Memory B cell (primary cell): ENCODE data around the gene LMOD3.

Experiments
- ATAC-seq: fragments of 150-1000 bp; cut with Tn5 transposase; 2 replicates; pipeline ENCODE4 v1.10.0; 2021; ENCODE audit warnings: low read depth, mild to moderate bottlenecking, moderate library complexity
- DNase-seq, 2 donors: peaks; one replicate each; pipeline ENCODE4 v3.0.0; 2022; ENCODE audit warnings: low spot score in 2 of 2
- H3K27ac Mint-ChIP-seq: one replicate; pipeline ENCODE4 v1.8.0; 2022; ENCODE audit warnings: mild to moderate bottlenecking, moderate library complexity, mixed read lengths
- H3K27me3 Mint-ChIP-seq: one replicate; pipeline ENCODE4 v1.8.0; 2022; ENCODE audit warnings: mixed read lengths
- H3K36me3 Mint-ChIP-seq: one replicate; pipeline ENCODE4 v1.8.0; 2022; ENCODE audit warnings: mild to moderate bottlenecking, mixed read lengths
- H3K4me1 Mint-ChIP-seq: one replicate; pipeline ENCODE4 v1.8.0; 2022; ENCODE audit warnings: mixed read lengths
- H3K4me3 Mint-ChIP-seq: one replicate; pipeline ENCODE4 v1.8.0; 2022; ENCODE audit warnings: mild to moderate bottlenecking, moderate library complexity, mixed read lengths
- H3K9me3 Mint-ChIP-seq: one replicate; pipeline ENCODE4 v1.8.0; 2022; ENCODE audit warnings: mixed read lengths

The LMOD3 gene

DNA sequence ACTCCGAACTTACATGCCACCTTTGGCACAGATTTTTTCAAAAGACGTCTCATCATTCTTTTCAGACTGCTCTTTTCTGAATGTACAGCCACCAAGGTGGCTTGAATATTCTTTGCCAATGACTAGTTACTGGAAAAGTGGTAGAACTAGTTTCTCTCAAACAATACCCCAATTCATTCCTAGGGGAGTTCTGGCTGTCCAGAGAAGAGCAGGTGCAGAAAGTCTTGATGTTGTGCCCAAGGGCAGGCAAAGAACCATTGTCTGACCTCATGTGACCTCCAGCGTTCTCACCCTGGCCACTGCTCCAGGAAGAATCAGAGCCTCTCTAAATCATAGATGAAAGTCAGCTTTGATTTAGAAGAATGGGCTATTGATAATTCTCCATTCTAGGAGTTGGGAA is 5.5 kb downstream of the LMOD3 start:
- no peak overlapping the region for H3K27ac Mint-ChIP-seq
- ATAC-seq (no peak), DNase-seq (no peak)
- H3K27me3 Mint-ChIP-seq = peaks cover 2% of the 10 kb centered on the region
- peaks cover 3% of the 10 kb centered on the region for H3K4me1 Mint-ChIP-seq
- no peaks in the 10 kb centered on the region for H3K9me3 Mint-ChIP-seq
- no peak overlapping the region for H3K4me3 Mint-ChIP-seq
- H3K36me3 Mint-ChIP-seq = no peaks in the 10 kb centered on the region

DNA sequence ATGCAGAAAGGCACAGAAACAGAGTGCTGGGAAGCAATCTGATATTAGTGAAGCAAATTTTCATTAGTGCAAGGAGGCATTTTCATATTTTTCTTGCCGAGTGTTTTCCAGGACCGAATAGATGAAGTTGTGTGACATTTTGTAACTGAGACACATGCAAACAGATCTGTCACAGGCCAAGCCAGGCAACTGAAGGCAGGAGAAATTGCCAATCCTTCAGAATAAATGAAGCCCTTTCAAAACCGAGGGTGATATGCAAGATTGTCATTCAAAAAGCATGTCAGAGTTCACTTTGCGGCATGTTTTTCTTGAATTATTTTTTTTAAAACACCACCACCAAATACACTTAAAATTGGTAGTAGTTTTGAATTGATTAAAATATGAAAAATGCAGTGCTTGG is 6.2 kb downstream of the LMOD3 start:
- H3K4me3 Mint-ChIP-seq = no peak overlapping the region
- peaks cover 3% of the 10 kb centered on the region for H3K4me1 Mint-ChIP-seq

DNA sequence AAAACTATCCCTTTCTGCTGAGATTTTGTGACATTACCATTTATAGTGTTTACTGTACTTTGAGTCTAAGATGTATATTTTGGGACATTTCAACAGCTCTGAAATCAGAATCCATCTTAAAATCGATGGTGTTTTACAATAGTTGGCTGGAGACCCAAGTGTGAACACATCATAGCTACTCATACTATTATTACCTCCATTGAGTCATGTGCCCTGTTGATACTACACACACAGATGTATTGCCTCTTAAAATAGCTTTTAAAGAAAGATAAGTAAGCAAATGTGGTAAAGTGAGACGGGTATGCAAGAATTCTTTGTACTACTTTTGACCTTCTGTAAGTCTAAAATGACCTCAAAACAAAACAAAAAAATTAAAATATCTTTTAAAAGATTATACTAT is 6.7 kb downstream of the LMOD3 start:
- H3K27me3 Mint-ChIP-seq = peaks cover 2% of the 10 kb centered on the region
- peaks cover 7% of the 10 kb centered on the region for H3K4me1 Mint-ChIP-seq
- no peak overlapping the region for H3K27ac Mint-ChIP-seq
- DNase-seq = no peak
- no peaks in the 10 kb centered on the region for H3K36me3 Mint-ChIP-seq
- ATAC-seq = no peak
- no peak overlapping the region for H3K4me3 Mint-ChIP-seq
- H3K9me3 Mint-ChIP-seq = no peaks in the 10 kb centered on the region

More for the DNA sequence above, 6.2 kb downstream of the LMOD3 start:
- ATAC-seq (no peak), DNase-seq (no peak)
- no peaks in the 10 kb centered on the region for H3K36me3 Mint-ChIP-seq
- peaks cover 2% of the 10 kb centered on the region for H3K27me3 Mint-ChIP-seq
- no peaks in the 10 kb centered on the region for H3K9me3 Mint-ChIP-seq
- no peak overlapping the region for H3K27ac Mint-ChIP-seq

DNA sequence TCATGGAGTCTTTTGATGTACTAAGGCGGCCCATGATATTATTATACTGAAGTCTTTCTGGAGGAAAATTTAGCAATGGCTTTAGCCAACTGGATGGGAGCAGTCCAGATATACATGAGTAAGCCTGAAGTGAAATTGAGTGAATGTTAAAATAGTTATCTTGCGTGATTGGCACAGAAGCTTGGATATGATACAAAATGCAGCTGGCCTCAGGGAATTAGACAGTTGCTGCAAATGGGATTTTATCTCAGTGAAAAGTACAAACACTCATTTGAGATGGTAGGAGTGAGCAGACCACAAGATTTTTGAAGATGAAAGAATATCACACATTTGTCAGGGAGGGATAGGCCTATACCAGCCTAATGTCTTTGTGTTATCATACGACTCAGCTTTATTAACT is 8.9 kb downstream of the LMOD3 start:
- no peak overlapping the region for H3K4me3 Mint-ChIP-seq
- DNase-seq (no peak), ATAC-seq (no peak)
- H3K9me3 Mint-ChIP-seq = no peaks in the 10 kb centered on the region
- no peaks in the 10 kb centered on the region for H3K36me3 Mint-ChIP-seq
- peak overlapping the region; percentile 3 for H3K27ac Mint-ChIP-seq
- H3K4me1 Mint-ChIP-seq = peaks cover 7% of the 10 kb centered on the region
- no peaks in the 10 kb centered on the region for H3K27me3 Mint-ChIP-seq

DNA sequence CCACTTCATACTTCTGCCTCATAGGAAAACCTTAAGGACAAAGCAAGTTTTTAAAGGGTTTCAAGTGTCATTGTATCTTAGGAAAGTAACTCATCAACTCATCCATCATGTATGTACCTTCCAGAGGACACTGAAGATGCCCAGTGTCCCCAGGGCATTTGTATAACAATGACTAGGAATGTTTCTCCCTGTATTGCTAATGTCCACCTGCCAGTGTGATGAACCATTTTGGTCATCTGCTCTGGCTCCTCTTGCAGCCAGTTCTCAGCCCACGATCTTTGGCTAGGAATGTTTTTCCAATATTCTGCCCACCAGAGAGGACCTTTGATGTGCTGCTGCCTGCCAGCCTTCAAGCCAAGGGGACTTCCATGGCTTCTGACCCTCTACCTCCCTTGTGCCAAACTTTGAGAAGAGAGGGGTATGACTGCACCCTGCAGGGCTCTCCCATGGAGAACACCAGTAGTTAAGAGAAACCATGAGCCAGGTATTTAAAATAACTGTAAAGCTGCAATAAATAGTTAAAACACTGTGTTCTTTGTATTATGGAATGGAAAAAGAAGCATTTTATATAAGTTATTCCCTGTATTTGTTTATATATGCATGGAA is 11.4 kb downstream of the LMOD3 start:
- H3K4me1 Mint-ChIP-seq = peaks cover 7% of the 10 kb centered on the region
- DNase-seq (no peak), ATAC-seq (peak; percentile 44)
- H3K4me3 Mint-ChIP-seq = no peak overlapping the region
- H3K36me3 Mint-ChIP-seq = no peaks in the 10 kb centered on the region
- H3K9me3 Mint-ChIP-seq = no peaks in the 10 kb centered on the region
- no peaks in the 10 kb centered on the region for H3K27me3 Mint-ChIP-seq
- H3K27ac Mint-ChIP-seq = no peak overlapping the region

DNA sequence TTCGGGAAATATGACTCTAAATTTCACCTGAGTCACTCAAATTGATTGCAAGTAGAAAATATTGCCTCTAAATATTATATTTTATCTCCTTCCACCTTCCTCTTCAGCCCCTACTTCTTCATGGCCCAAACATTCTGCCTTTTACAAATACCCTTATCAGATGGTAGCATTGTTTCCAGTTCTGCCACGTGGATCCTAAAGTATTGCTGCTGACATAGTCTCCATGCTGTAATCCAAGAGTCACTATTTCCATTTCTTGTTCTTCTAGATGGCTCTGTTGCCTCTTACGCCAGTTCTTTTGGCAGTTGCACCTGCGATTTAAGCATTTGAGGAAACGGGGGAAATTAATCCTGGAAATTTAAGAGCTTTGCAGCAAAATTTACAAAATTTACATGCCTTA is 13.6 kb downstream of the LMOD3 start:
- Mint-ChIP-seq H3K27ac (peak overlapping the region; percentile 42), H3K27me3 (no peaks in the 10 kb centered on the region), H3K36me3 (peaks cover 7% of the 10 kb centered on the region), H3K9me3 (no peaks in the 10 kb centered on the region), H3K4me1 (peaks cover 11% of the 10 kb centered on the region), H3K4me3 (no peak overlapping the region)
- ATAC-seq = no peak
- DNase-seq = no peak

DNA sequence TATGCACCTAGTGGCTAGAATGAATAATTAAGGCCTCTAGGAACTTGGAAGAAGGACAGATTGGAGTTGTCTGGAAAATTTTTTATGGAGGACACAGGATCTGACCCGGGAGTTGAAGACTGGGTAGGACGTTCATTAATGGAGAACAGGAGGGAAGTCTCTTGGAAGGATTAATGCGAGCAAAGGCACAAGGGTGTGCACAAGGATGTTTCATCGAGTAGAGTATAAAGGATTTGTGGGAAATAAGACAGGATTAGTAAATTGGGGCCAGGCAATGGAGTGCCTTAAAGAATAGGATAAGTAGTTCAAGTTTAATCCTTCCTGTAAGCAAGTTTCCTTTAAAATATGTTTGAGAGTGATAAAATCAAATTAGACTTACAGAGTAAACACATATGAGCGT is 14.6 kb downstream of the LMOD3 start:
- H3K9me3 Mint-ChIP-seq = no peaks in the 10 kb centered on the region
- H3K4me3 Mint-ChIP-seq = no peak overlapping the region
- H3K27me3 Mint-ChIP-seq = no peaks in the 10 kb centered on the region
- peaks cover 8% of the 10 kb centered on the region for H3K4me1 Mint-ChIP-seq
- no peak for ATAC-seq
- peaks cover 12% of the 10 kb centered on the region for H3K36me3 Mint-ChIP-seq
- DNase-seq = no peak
- peak overlapping the region; percentile 80 for H3K27ac Mint-ChIP-seq

DNA sequence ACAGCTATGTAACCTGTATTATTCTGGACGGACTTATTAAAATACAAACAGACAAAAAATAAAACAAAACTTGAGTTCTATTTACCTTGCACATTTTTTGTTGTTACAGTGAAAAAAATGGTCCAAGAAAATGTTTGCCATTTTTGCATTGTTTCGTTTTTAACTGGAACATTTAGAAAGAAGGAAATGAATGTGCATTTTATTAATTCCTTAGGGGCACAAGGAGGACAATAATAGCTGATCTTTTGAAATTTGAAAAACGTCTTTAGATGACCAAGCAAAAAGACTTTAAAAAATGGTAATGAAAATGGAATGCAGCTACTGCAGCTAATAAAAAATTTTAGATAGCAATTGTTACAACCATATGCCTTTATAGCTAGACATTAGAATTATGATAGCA is 17.1 kb downstream of the LMOD3 start:
- Mint-ChIP-seq H3K4me3 (no peak overlapping the region), H3K27ac (no peak overlapping the region), H3K4me1 (peaks cover 5% of the 10 kb centered on the region), H3K27me3 (no peaks in the 10 kb centered on the region), H3K9me3 (no peaks in the 10 kb centered on the region), H3K36me3 (peaks cover 19% of the 10 kb centered on the region)
- ATAC-seq (no peak), DNase-seq (no peak)

DNA sequence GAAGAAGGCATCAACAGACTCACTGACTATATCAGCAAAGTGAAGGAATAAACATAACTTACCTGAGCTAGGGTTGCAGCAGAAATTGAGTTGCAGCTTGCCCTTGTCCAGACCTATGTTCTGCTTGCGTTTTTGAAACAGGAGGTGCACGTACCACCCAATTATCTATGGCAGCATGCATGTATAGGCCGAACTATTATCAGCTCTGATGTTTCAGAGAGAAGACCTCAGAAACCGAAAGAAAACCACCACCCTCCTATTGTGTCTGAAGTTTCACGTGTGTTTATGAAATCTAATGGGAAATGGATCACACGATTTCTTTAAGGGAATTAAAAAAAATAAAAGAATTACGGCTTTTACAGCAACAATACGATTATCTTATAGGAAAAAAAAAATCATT is 17.8 kb downstream of the LMOD3 start:
- H3K27ac Mint-ChIP-seq = peak overlapping the region; percentile 48
- H3K27me3 Mint-ChIP-seq = no peaks in the 10 kb centered on the region
- no peak overlapping the region for H3K4me3 Mint-ChIP-seq
- DNase-seq = no peak
- H3K36me3 Mint-ChIP-seq = peaks cover 22% of the 10 kb centered on the region
- H3K9me3 Mint-ChIP-seq = no peaks in the 10 kb centered on the region
- ATAC-seq = no peak
- H3K4me1 Mint-ChIP-seq = peaks cover 9% of the 10 kb centered on the region

DNA sequence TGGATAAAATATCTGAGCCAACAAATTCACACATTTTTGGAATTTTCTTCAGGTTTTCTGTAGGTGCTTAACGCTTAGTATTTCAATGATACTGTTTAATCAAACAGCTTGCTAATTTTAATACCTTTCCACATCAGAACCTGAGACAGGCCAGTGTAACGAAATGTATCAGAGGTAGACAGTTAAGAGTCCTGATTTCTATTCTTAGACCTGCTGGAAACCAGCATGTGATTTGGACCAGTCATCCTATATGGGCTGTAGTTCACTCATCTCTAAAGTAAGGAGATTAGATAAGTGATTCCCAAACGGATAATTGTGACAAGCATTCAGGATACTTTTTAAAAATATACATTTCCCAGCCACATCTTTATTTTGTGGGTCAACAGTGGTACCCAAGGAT is 19.3 kb downstream of the LMOD3 start:
- Mint-ChIP-seq H3K27me3 (no peaks in the 10 kb centered on the region), H3K27ac (peak overlapping the region; percentile 84), H3K4me1 (peaks cover 11% of the 10 kb centered on the region), H3K36me3 (peaks cover 25% of the 10 kb centered on the region), H3K9me3 (no peaks in the 10 kb centered on the region), H3K4me3 (no peak overlapping the region)
- no peak for ATAC-seq
- DNase-seq = no peak

DNA sequence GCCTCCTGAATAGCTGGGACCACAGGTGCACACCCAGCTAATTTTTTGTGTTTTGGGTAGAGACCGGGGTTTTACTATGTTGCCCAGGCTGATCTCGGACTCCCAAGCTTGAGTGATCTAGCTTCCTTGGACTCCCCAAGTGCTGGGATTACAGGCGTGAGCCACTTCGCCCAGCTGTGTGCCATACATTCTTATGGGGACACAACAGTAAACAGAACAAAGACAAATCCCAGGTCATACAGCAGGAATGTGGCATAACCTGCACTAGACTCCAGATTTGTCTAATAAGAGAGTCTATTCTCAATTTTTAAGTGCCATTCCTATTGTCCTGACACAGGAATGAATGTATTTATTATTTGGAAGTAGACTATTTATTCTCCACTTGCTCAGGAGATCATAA is 20.0 kb downstream of the LMOD3 start:
- H3K4me1 Mint-ChIP-seq = peaks cover 15% of the 10 kb centered on the region
- no peaks in the 10 kb centered on the region for H3K9me3 Mint-ChIP-seq
- H3K4me3 Mint-ChIP-seq = no peak overlapping the region
- ATAC-seq (no peak), DNase-seq (no peak)
- peaks cover 29% of the 10 kb centered on the region for H3K36me3 Mint-ChIP-seq
- H3K27me3 Mint-ChIP-seq = no peaks in the 10 kb centered on the region
- H3K27ac Mint-ChIP-seq = peak overlapping the region; percentile 53

DNA sequence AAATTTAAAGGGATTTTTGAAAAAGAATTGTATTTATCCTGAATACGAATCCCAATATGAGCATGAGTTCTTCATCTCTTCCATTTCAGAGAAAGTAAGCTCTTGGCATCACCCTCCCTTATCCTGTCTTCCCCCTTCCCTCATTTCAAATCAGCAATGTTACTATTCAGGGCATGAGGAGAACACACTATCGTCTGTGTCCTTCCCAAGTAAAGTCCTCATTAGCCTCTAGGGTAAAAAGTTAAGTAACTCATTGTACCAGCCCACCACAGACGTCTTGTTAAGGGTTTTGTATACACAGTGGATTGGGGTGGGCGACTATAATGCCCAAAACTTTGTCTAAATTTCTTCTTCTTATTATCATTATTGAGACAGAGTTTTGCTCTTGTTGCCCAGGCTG is 22.8 kb downstream of the LMOD3 start:
- Mint-ChIP-seq H3K36me3 (peaks cover 31% of the 10 kb centered on the region), H3K4me1 (peaks cover 31% of the 10 kb centered on the region)
- no peak for DNase-seq

DNA sequence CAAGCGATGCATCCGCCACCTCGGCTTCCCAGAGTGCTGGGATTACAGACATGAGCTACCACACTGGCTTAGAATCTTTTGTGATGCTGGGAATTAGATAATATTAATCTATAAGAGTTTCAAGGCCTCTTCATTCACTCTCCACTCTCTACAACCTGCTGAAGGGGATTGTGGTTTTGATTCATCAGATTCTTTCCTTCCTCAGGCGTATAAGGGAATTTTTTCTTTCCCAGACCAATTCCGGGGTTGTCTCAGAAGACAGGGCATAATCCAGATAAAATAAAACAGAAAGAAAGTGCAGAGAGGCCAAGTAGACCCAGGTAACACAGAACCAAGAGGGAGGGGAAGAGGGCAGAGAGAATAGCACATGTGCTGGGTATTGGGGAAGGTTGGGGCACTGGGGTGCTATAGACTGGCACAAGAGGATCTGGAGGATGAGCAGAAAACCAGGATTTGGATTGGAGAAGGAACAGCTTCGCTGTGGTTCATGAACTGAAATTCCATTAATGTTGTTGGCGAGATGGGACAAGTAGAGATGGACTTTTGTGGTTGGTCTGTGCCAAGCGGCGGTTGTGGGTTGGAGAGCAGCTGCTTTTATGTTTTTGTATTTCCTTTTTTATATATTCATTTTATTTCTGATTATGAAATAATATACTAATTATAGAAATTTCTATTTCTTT is 24.8 kb downstream of the LMOD3 start:
- peak overlapping the region; percentile 58 for H3K27ac Mint-ChIP-seq
- H3K4me3 Mint-ChIP-seq = peak overlapping the region; percentile 4
- no peak for ATAC-seq

More for the DNA sequence above, 22.8 kb downstream of the LMOD3 start:
- no peak overlapping the region for H3K4me3 Mint-ChIP-seq
- no peak for ATAC-seq
- no peaks in the 10 kb centered on the region for H3K9me3 Mint-ChIP-seq
- no peaks in the 10 kb centered on the region for H3K27me3 Mint-ChIP-seq
- H3K27ac Mint-ChIP-seq = peak overlapping the region; percentile 40

DNA sequence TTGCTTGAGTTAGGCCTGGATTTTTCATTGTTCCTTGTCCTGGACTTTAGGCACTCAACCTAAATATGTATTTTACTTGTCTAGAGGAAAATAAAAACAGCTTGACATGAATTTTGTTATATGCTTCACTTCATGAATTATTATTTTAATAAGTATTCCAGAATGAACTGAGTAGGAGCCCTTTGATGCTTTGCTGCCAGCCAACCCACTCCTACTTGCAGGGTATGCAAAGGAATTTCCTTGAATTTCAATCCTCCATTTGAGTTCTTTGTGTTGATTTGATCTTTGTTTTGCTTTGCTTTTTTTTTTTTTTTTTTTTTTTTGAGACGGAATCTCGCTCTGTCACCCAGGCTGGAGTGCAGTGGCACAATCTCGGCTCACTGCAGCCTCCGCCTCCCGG is 26.1 kb downstream of the LMOD3 start:
- no peak for DNase-seq
- H3K4me1 Mint-ChIP-seq = peaks cover 51% of the 10 kb centered on the region
- no peak overlapping the region for H3K4me3 Mint-ChIP-seq
- H3K9me3 Mint-ChIP-seq = no peaks in the 10 kb centered on the region
- H3K36me3 Mint-ChIP-seq = peaks cover 15% of the 10 kb centered on the region
- no peak for ATAC-seq
- no peaks in the 10 kb centered on the region for H3K27me3 Mint-ChIP-seq
- H3K27ac Mint-ChIP-seq = peak overlapping the region; percentile 89

More for the DNA sequence above, 24.8 kb downstream of the LMOD3 start:
- Mint-ChIP-seq H3K4me1 (peaks cover 40% of the 10 kb centered on the region), H3K9me3 (no peaks in the 10 kb centered on the region), H3K36me3 (peaks cover 21% of the 10 kb centered on the region), H3K27me3 (no peaks in the 10 kb centered on the region)
- DNase-seq = no peak

DNA sequence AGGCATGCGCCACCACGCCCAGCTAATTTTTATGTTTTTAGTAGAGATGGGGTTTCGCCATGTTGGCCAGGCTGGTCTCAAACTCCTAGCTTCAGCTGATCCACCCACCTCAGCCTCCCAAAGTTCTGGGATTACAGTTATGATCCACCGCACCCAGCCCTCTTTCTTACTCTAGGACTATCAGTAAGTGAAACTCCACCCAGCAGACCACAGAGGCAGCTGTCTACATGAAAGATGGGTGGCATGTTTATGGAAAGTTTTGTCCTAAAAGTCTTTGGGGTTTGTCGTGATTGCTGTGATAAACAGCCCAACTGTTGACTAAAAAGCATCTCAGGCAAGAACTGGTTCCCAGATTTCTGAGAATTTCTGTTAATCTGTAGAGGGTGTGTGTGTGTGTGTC is 26.8 kb downstream of the LMOD3 start:
- peak overlapping the region; percentile 89 for H3K27ac Mint-ChIP-seq
- no peaks in the 10 kb centered on the region for H3K9me3 Mint-ChIP-seq
- no peak for ATAC-seq
- H3K36me3 Mint-ChIP-seq = peaks cover 18% of the 10 kb centered on the region
- H3K4me1 Mint-ChIP-seq = peaks cover 55% of the 10 kb centered on the region
- DNase-seq = no peak
- H3K4me3 Mint-ChIP-seq = peak overlapping the region; percentile 54
- H3K27me3 Mint-ChIP-seq = no peaks in the 10 kb centered on the region
